GM19239 (cell line): ENCODE results near the gene GMEB2.

Source experiments
- DNase-seq: peaks from one replicate; pipeline ENCODE4 v3.0.0; 2011; ENCODE audit warnings: low spot score; ENCODE audit not compliant: insufficient read length
- FAIRE-seq: peaks from 2 replicates; lab custom pipeline; 2011; peaks lifted over from hg19 to GRCh38; lab: Jason Lieb, UNC

GMEB2 gene

GRCh38 chr20:63552481-63553249, 74.2 kb downstream of the GMEB2 start:
- FAIRE-seq (peak; percentile 94), DNase-seq (no peak)

- FAIRE-seq (no peak), DNase-seq (no peak)
Observed at GRCh38 chr20:63551068-63551467, 75.8 kb downstream of the GMEB2 start.

GRCh38 chr20:63549679-63550282, 77.1 kb downstream of the GMEB2 start:
- no peak for FAIRE-seq

GRCh38 chr20:63549019-63549418, 77.9 kb downstream of the GMEB2 start:
- no peak for DNase-seq
- FAIRE-seq = no peak

More at GRCh38 chr20:63549679-63550282, 77.1 kb downstream of the GMEB2 start:
- no peak for DNase-seq

DNA sequence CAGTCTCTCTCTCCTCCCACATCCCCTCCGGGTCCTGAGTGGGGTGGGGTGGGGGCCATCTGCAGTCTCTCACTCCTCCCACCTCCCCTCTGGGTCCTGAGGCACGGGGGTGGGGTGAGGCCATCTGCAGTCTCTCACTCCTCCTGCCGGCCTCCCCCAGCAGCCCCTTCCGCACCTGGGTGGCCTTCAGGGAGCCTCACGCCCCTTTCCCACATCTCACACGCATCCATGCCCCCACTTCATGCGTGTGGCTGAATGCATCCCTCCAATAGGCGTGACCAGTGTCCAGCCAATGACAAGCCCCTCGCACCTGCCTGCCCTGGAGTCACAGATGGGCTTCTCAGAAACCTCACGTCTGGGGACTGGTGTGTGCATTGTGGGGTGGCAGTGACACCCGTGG, 78.4 kb downstream of the GMEB2 start:
- DNase-seq (no peak), FAIRE-seq (no peak)

DNA sequence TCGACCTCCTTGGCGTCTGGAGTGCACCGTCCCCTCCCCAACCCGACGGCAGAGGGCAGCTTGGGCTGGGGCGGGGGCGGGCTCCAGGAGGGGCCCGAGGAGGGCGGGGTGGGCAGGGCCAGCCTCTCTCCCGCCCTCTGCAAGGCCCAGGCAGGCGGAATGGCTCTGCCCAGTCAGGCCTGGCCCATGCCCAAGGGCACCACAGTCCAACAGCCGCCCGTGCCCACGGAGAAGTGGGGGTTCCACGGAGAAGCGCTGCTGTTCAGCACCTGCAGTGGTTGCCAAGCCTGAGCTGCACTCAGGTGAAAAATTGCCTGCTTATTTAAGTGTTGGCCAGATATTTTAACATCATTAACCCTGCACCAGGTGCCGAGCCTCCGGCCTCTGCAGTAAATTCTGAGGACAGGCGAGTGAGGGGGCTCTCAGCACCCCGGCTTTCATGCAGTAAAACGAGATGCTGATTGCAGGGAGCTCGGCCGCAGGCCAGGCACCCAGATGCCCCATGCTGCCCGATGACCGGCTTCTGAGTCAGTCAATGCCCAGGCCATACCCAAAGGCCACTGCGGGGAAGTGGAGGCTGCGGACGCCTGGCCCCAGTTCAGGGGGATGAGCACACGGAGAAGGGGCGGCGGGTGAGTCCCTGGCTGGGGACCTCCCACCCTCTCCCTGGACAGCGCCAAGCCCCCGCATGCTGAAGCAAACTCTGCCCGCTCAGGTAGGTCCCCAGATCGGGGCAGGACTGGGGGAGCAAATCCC, 79.0 kb downstream of the GMEB2 start, which contains the start of gene SRMS:
SRMS (minus strand) TSS at position 25 of the 756 bp plus-strand sequence. CDS start 286 bp downstream, outside the sequence.
- DNase-seq = no peak
- FAIRE-seq = no peak

DNA sequence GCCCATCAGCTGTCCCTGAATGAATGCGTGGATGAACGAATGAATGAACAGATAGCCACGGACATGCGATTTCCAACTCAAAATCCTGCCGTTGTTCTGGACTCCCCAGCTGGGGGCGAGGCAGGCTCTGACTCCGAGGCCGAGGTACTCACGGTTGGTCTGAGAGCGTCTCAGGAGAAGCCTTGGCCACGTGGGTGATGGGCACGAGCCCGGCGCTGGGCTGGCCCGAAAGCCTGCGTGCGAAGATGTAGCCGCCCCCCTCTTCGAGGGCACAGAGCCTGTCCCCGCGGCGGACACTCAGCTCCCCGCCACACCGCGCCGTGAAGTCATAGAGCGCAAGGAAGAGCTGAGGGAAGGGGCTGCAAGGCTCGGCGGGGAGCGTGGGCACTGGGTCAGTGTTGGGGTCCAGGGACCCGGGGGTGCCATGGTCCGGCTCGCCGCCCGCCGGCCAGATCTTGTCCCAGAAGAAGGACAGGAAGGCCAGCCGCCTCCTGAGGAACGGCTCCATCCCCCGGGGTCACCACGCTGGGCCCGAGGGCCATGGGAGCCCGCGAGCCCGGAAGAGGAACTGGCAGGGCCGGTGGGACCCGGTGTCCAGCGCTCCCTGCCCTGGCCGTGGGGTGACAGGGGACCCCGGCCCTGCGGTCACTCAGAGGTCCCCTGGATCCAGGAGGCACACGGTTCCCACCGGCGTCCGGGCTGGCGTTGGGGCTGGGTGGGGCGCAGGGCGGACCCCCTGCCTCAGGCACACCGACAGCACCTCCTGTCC, 79.8 kb downstream of the GMEB2 start:
- no peak for DNase-seq
- FAIRE-seq = no peak

DNA sequence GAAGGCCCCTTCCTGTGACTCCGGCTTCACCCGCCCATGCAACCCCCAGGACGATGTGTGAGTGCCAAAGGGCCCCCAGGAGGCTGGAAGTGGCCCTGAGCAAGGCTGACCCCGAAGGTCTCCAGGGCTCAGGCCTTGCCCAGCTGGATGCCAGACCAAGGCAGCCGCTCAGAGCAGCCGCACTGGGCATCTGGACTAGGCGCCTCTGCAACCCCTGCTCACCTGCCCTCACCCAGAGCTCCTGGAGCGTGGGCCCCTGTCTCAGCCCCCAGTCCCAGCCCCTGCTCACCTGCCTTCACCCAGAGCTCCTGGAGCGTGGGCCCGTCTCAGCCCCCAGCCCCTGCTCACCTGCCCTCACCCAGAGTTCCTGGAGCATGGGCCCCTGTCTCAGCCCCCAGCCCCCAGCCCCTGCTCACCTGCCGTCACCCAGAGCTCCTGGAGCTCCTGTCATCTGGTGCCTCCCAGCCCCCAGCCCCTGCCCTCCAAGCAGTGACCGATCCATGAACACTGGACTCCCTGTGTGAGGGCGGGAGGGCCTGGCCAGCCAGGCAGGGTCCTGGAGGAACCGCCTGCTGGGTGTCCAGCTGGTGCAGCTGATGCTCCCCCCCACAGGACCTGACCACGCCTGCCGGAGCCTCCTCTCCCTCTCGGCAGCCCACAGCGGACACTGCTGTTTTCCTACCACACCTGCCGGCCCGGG, 80.5 kb downstream of the GMEB2 start:
- DNase-seq (no peak), FAIRE-seq (no peak)

DNA sequence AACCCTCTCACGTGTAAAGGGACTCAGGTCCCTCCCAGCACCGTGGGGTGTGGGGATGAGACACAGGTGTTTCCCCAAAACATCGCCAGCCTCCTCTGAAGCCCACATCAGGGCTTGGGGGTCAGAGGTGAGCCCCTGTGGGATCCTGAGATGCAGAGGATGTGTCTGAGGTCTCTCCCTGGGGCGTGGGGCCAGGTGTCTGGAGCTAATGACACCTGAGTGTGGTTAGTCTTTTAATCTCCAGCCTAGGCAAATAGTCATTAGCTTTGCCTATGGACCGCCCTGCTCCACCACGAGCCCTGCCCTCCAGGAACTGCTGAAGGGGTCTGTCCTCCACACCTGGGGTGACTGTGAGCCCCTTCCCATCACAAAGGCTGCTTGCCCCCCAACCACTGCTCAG, 81.1 kb downstream of the GMEB2 start:
- DNase-seq (no peak), FAIRE-seq (no peak)

- DNase-seq = no peak
- no peak for FAIRE-seq
Observed at GRCh38 chr20:63544958-63545516, 81.9 kb downstream of the GMEB2 start.

GRCh38 chr20:63544241-63544957, 82.5 kb downstream of the GMEB2 start:
- DNase-seq (no peak), FAIRE-seq (no peak)

- no peak for FAIRE-seq
- DNase-seq = no peak
Observed at GRCh38 chr20:63543733-63544132, 83.2 kb downstream of the GMEB2 start.

GRCh38 chr20:63543131-63543530, 83.8 kb downstream of the GMEB2 start:
- DNase-seq = no peak
- no peak for FAIRE-seq

DNA sequence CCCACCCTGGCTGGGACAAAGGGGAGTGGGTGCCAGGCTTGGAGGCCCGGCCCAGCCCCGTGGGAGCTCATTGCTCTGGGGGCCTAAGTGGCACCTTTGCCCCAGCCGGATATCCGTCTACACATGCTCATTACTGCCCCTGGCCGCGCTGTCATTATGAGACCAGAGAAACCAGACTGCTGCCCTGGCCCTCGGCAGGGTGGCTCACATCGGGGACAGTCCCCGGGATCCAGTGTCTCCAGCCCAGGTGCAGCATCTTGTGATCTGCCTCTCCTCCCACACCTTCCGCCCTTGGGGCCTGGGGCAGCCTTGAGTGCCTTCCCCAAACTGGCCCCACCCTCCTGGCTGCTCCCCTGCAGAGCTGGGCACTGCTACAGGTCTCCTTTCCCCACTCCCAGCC, 84.2 kb downstream of the GMEB2 start:
- FAIRE-seq (no peak), DNase-seq (no peak)

GRCh38 chr20:63542031-63542559, 84.8 kb downstream of the GMEB2 start:
- DNase-seq (no peak), FAIRE-seq (no peak)

- FAIRE-seq = no peak
- DNase-seq = no peak
Observed at GRCh38 chr20:63541371-63541770, 85.5 kb downstream of the GMEB2 start.

- FAIRE-seq = no peak
- no peak for DNase-seq
Observed at GRCh38 chr20:63540417-63541186, 86.3 kb downstream of the GMEB2 start.
